ENCODE measurements around the gene ADPRHL1. TPM values are rescaled to one million over a fixed set of nuclear protein-coding genes. Genes with fewer than 3 reads are reported as not detected.

The ADPRHL1 gene
- total RNA-seq, 2 experiments from 2014 or later: 0.42 to 0.47 TPM

DNA sequence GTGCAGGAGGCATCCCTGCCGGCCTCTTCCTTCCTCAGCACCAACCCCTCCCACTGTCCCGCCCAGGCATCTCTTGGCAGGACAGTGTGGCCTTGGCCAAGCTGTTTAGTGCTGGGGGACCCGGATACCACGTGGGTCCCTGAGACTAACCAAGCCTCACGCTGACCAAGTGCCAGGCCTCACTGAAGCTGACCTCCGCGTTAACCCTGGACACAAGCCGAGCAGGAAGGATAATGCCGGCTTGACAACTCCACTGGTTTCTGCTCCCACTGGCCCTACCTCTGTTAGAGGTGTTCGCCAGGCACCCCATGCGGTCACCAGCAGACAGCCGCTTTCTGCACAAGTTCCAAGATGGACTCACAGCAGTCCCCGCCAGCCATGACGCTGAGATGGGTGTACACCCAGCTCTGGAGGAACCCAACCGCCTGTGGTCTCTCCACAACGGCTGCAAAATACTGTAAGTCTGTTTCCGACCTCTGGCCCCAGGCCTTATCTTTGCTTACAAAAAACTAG, 101.7 kb downstream of the ADPRHL1 start:
- Histone ChIP-seq H3K9me3 (ENCODE audit: control insufficient read depth in 1 of 2, insufficient read depth in 1 of 2, low read length in 2 of 2) (peaks cover 0 to 21% of the 10 kb centered on the region in 2 experiments), H3K4me1 (ENCODE audit: insufficient read depth, low read length) (no peaks in the 10 kb centered on the region), H3K36me3 (ENCODE audit: insufficient read depth, low read length) (no peaks in the 10 kb centered on the region), H3K27ac (ENCODE audit: low read depth in 1 of 2, low read length in 2 of 2) (no peak overlapping the region), H3K4me3 (ENCODE audit: low read length) (no peak overlapping the region), H3K27me3 (ENCODE audit: control insufficient read depth in 1 of 2, insufficient read depth in 2 of 2, low read length in 2 of 2) (no peaks in the 10 kb centered on the region)
- intact Hi-C loops (cut with DNase I, micrococcal nuclease): no loop called here
- Mint-ChIP-seq H3K36me3 (ENCODE audit: low read depth) (no peaks in the 10 kb centered on the region), H3K4me3 (no peak overlapping the region), H3K9me3 (no peaks in the 10 kb centered on the region), H3K27me3 (no peaks in the 10 kb centered on the region), H3K4me1 (ENCODE audit: low read depth) (no peaks in the 10 kb centered on the region), H3K27ac (no peak overlapping the region)
- no peak for DNase-seq
- no peak for TF ChIP-seq CTCF (IDR thresholded peaks at IDR 0.05)
- no peak for ATAC-seq (ENCODE audit: poor library complexity)
- ChIA-PET POLR2A (no interaction called here), CTCF (no interaction called here)

GRCh38 chr13:113350938-113351335, 102.4 kb downstream of the ADPRHL1 start:
- peaks cover 0 to 26% of the 10 kb centered on the region in 2 experiments for H3K9me3 ChIP-seq (ENCODE audit: control insufficient read depth in 1 of 2, insufficient read depth in 1 of 2, low read length in 2 of 2)
- POLR2A ChIA-PET: no interaction called here
- no peaks in the 10 kb centered on the region for H3K27me3 ChIP-seq (ENCODE audit: control insufficient read depth in 1 of 2, insufficient read depth in 2 of 2, low read length in 2 of 2)
- intact Hi-C loops (cut with DNase I, micrococcal nuclease): no loop called here
- H3K4me1 ChIP-seq (ENCODE audit: insufficient read depth, low read length): no peaks in the 10 kb centered on the region
- no peaks in the 10 kb centered on the region for H3K36me3 ChIP-seq (ENCODE audit: insufficient read depth, low read length)
- no peak overlapping the region for H3K4me3 ChIP-seq (ENCODE audit: low read length)
- Mint-ChIP-seq H3K27ac (no peak overlapping the region), H3K27me3 (no peaks in the 10 kb centered on the region), H3K9me3 (no peaks in the 10 kb centered on the region), H3K4me1 (ENCODE audit: low read depth) (no peaks in the 10 kb centered on the region), H3K4me3 (no peak overlapping the region), H3K36me3 (ENCODE audit: low read depth) (no peaks in the 10 kb centered on the region)
- DNase-seq: no peak
- TF ChIP-seq CTCF (IDR thresholded peaks at IDR 0.05): no peak
- ATAC-seq (ENCODE audit: poor library complexity): no peak
- CTCF ChIA-PET: no interaction called here
- H3K27ac ChIP-seq (ENCODE audit: low read depth in 1 of 2, low read length in 2 of 2): no peak overlapping the region

GRCh38 chr13:113350065-113350937, 103.0 kb downstream of the ADPRHL1 start:
- DNase-seq (peak in 1 of 14 experiments; percentile 15), ATAC-seq (ENCODE audit: poor library complexity) (no peak)
- Histone ChIP-seq H3K4me3 (ENCODE audit: low read length) (no peak overlapping the region), H3K27ac (ENCODE audit: low read depth in 1 of 2, low read length in 2 of 2) (no peak overlapping the region), H3K9me3 (ENCODE audit: control insufficient read depth in 1 of 2, insufficient read depth in 1 of 2, low read length in 2 of 2) (peaks cover 0 to 32% of the 10 kb centered on the region in 2 experiments), H3K4me1 (ENCODE audit: insufficient read depth, low read length) (no peaks in the 10 kb centered on the region), H3K36me3 (ENCODE audit: insufficient read depth, low read length) (no peaks in the 10 kb centered on the region), H3K27me3 (ENCODE audit: control insufficient read depth in 1 of 2, insufficient read depth in 2 of 2, low read length in 2 of 2) (no peaks in the 10 kb centered on the region)
- ChIA-PET POLR2A (no interaction called here), CTCF (no interaction called here)
- H3K27me3 Mint-ChIP-seq: no peaks in the 10 kb centered on the region
- no peak for TF ChIP-seq CTCF (IDR thresholded peaks at IDR 0.05)
- no peaks in the 10 kb centered on the region for H3K9me3 Mint-ChIP-seq
- no peaks in the 10 kb centered on the region for H3K36me3 Mint-ChIP-seq (ENCODE audit: low read depth)
- no peaks in the 10 kb centered on the region for H3K4me1 Mint-ChIP-seq (ENCODE audit: low read depth)
- no peak overlapping the region for H3K27ac Mint-ChIP-seq
- no peak overlapping the region for H3K4me3 Mint-ChIP-seq
- intact Hi-C loops (cut with DNase I, micrococcal nuclease): no loop called here

Other genes with a start within 250 kb of the ADPRHL1 start
- gene PCID2, start 244.8 kb downstream of the ADPRHL1 start, total RNA-seq: 10 to 100 TPM; 33.6 to 33.7 TPM
- 10 to 100 TPM; 54.6 to 56.6 TPM for gene CUL4A, start 243.9 kb downstream of the ADPRHL1 start, total RNA-seq
- gene LAMP1, start 156.2 kb downstream of the ADPRHL1 start, total RNA-seq: 10 to 100 TPM; 72.2 to 80.7 TPM
- under 1 TPM; 0.67 to 0.82 TPM for gene GRTP1, start 89.4 kb downstream of the ADPRHL1 start, total RNA-seq
- gene DCUN1D2, start 37.2 kb upstream of the ADPRHL1 start, total RNA-seq: 10 to 100 TPM; 16.2 to 18.9 TPM
- 10 to 100 TPM; 17.6 to 20.0 TPM for gene TFDP1, start 131.3 kb upstream of the ADPRHL1 start, total RNA-seq
- not detected for gene ATP4B, start 204.7 kb upstream of the ADPRHL1 start, total RNA-seq
- gene GRK1, start 213.7 kb upstream of the ADPRHL1 start, total RNA-seq: not detected

Data from CD4-positive, alpha-beta T cell (primary cell).